GM18519 (cell line): ENCODE data around the gene ARL14EPL.
A peak's percentile ranks its signal among the peaks of the same experiment; 100 is the strongest.

ENCODE experiments used
- ATAC-seq: cut with Tn5 transposase; IDR thresholded peaks from one replicate; pipeline ENCODE4 v1.9.1; 2021; ENCODE audit warnings: mild to moderate bottlenecking, moderate library complexity; ENCODE audit not compliant: unreplicated experiment, low FRiP score

ARL14EPL gene

GRCh38 chr5:116032094-116032517 lies at the start of gene ARL14EPL:
Gene ARL14EPL, plus strand, starts transcription at chr5:116032472. Its CDS starts 18,994 bp downstream, at chr5:116051466.
- peak; percentile 47 for ATAC-seq

- no peak for ATAC-seq
These were observed 48.8 kb upstream of the ARL14EPL start for GRCh38 chr5:115983519-115983918.

GRCh38 chr5:115985802-115986757 lies 46.2 kb upstream of the ARL14EPL start:
- ATAC-seq: no peak

GRCh38 chr5:115988002-115988401 lies 44.3 kb upstream of the ARL14EPL start:
- no peak for ATAC-seq

- ATAC-seq: no peak
These were observed 39.4 kb upstream of the ARL14EPL start for GRCh38 chr5:115992848-115993350.

- no peak for ATAC-seq
These were observed 36.9 kb upstream of the ARL14EPL start for GRCh38 chr5:115995351-115995750.

- no peak for ATAC-seq
These were observed 30.0 kb upstream of the ARL14EPL start for GRCh38 chr5:116002116-116002906.

- ATAC-seq: no peak
These were observed 28.0 kb upstream of the ARL14EPL start for GRCh38 chr5:116004248-116004647.

- no peak for ATAC-seq
These were observed 22.5 kb upstream of the ARL14EPL start for GRCh38 chr5:116009806-116010205.

GRCh38 chr5:116011046-116011445 lies 21.2 kb upstream of the ARL14EPL start:
- no peak for ATAC-seq

- ATAC-seq: no peak
These were observed 19.0 kb upstream of the ARL14EPL start for GRCh38 chr5:116013207-116013785.

GRCh38 chr5:116013936-116014335 lies 18.3 kb upstream of the ARL14EPL start:
- ATAC-seq: no peak

GRCh38 chr5:116023619-116024018 lies 8.7 kb upstream of the ARL14EPL start:
- ATAC-seq: no peak

- no peak for ATAC-seq
These were observed 6.4 kb upstream of the ARL14EPL start for GRCh38 chr5:116025866-116026265.

GRCh38 chr5:116032991-116033390 lies 719 bp downstream of the ARL14EPL start:
- no peak for ATAC-seq

- no peak for ATAC-seq
These were observed 2.9 kb downstream of the ARL14EPL start for GRCh38 chr5:116035123-116035522.

GRCh38 chr5:116037236-116037822 lies 5.1 kb downstream of the ARL14EPL start:
- ATAC-seq: peak; percentile 33

GRCh38 chr5:116038817-116039216 lies 6.5 kb downstream of the ARL14EPL start:
- peak; percentile 80 for ATAC-seq

- ATAC-seq: no peak
These were observed 10.1 kb downstream of the ARL14EPL start for GRCh38 chr5:116042375-116042774.

GRCh38 chr5:116044073-116044472 lies 11.8 kb downstream of the ARL14EPL start:
- no peak for ATAC-seq
